A673 (cell line): ENCODE data around the gene ZBP1. TPM values are rescaled to one million over a fixed set of nuclear protein-coding genes. Genes with fewer than 3 reads are reported as not detected.

Source experiments
- BruUV-seq: library from RNA; stranded (reverse); fragments of 400-500 nt; replicated peaks from 2 replicates; lab custom pipeline; 2021; lab: Mats Ljungman, UMichigan
- CTCF ChIA-PET: fragments of 300-600 bp; sonication (Branson Sonifier 250); formaldehyde crosslinking; loops from one replicate; lab custom pipeline; 2022; ENCODE audit warnings: antibody characterized with exemption; lab: Charles Lee
- POLR2A ChIA-PET: fragments of 300-600 bp; sonication (Branson Sonifier 250); formaldehyde crosslinking; loops from one replicate; lab custom pipeline; 2022; ENCODE audit warnings: antibody characterized with exemption; ENCODE audit not compliant: low non-redundant PET; lab: Charles Lee
- DNase-seq: peaks from one replicate; pipeline ENCODE4 v3.0.0-alpha.2; 2015; ENCODE audit warnings: low spot score
- H3K27ac ChIP-seq: fragments of 200-600 bp; sonication (generic); 2 replicates; pipeline ENCODE4 v1.5.1; 2016; ENCODE audit warnings: mixed run types, low read depth, mild to moderate bottlenecking, mixed read lengths, antibody characterized with exemption, low read length; ENCODE audit not compliant: poor library complexity, severe bottlenecking
- H3K27me3 ChIP-seq: fragments of 200-600 bp; sonication (generic); replicated peaks from 2 replicates; pipeline ENCODE4 v1.6.1; 2017; ENCODE audit warnings: mixed run types, low read depth, mild to moderate bottlenecking, mixed read lengths, antibody characterized with exemption, low read length; ENCODE audit not compliant: insufficient read depth, poor library complexity
- H3K36me3 ChIP-seq: fragments of 200-600 bp; sonication (generic); 2 replicates; pipeline ENCODE4 v1.6.1; 2016; ENCODE audit warnings: mixed run types, mild to moderate bottlenecking, mixed read lengths, antibody characterized with exemption, low read length; ENCODE audit not compliant: insufficient read depth, poor library complexity, severe bottlenecking
- H3K4me1 ChIP-seq: fragments of 200-600 bp; sonication (generic); 2 replicates; pipeline ENCODE4 v1.6.1; 2017; ENCODE audit warnings: mixed run types, mild to moderate bottlenecking, mixed read lengths, antibody characterized with exemption, low read length; ENCODE audit not compliant: insufficient read depth, poor library complexity, severe bottlenecking
- H3K4me3 ChIP-seq: fragments of 200-600 bp; sonication (generic); 2 replicates; pipeline ENCODE4 v1.5.1; 2016; ENCODE audit warnings: low read depth, mixed run types, mild to moderate bottlenecking, mixed read lengths, low read length; ENCODE audit not compliant: poor library complexity, severe bottlenecking
- H3K9me3 ChIP-seq: fragments of 200-600 bp; sonication (generic); 2 replicates; pipeline ENCODE4 v1.6.1; 2016; ENCODE audit warnings: mixed run types, low read depth, mild to moderate bottlenecking, mixed read lengths, antibody characterized with exemption, low read length; ENCODE audit not compliant: poor library complexity, severe bottlenecking
- CTCF ChIP-seq: fragments of 300-800, 200-600 bp; sonication (generic); conservative IDR thresholded peaks from 2 replicates; pipeline ENCODE4 v1.5.1; 2017; ENCODE audit warnings: low read depth, mild to moderate bottlenecking, antibody characterized with exemption, low read length, moderate library complexity, mixed read lengths
- EZH2 ChIP-seq: fragments of 200-600 bp; sonication (generic); IDR thresholded peaks from 2 replicates; pipeline ENCODE4 v1.6.1; 2017; ENCODE audit warnings: borderline replicate concordance, low read depth, mild to moderate bottlenecking, mixed read lengths, antibody characterized with exemption, low read length; ENCODE audit not compliant: poor library complexity, severe bottlenecking
- intact Hi-C: fragments of 100-400 bp; cut with micrococcal nuclease; formaldehyde crosslinking; loops from one replicate; pipeline ENCODE4 v1.10.0; 2022; ENCODE audit not compliant: unreplicated experiment
- total RNA-seq: library from RNA; stranded (reverse); gene quantifications from 2 replicates; pipeline ENCODE4 v1.2.3, GENCODE V29; 2021

The ZBP1 gene
- total RNA-seq, 1 experiment from 2014 or later, result not detected

- CTCF ChIA-PET, result no interaction called here
- no TSS peak for BruUV-seq
- POLR2A ChIA-PET, result interaction anchor here (0.6 kb wide), 1 partner anchor 1220 kb away, joined by 4 read pairs; the partner anchor contains the start of gene CSTF1
Observed at GRCh38 chr20:57612436-57612835, 7.8 kb downstream of the ZBP1 start.

GRCh38 chr20:57611586-57612311, 8.5 kb downstream of the ZBP1 start:
- Histone ChIP-seq H3K27me3 (no peaks in the 10 kb centered on the region), H3K36me3 (no peaks in the 10 kb centered on the region), H3K4me1 (no peaks in the 10 kb centered on the region), H3K9me3 (no peaks in the 10 kb centered on the region), H3K27ac (no peak overlapping the region), H3K4me3 (no peak overlapping the region)
- ChIA-PET POLR2A (no interaction called here), CTCF (interaction anchor here (0.7 kb wide), 1 partner anchor 43 kb away, joined by 7 read pairs; no protein-coding TSS in a partner anchor)
- BruUV-seq, result no TSS peak
- no peak for DNase-seq
- intact Hi-C loops, result no loop called here
- TF ChIP-seq EZH2 (no peak), CTCF (no peak)

More at GRCh38 chr20:57612436-57612835, 7.8 kb downstream of the ZBP1 start:
- H3K9me3 ChIP-seq, result no peaks in the 10 kb centered on the region
- TF ChIP-seq EZH2 (no peak), CTCF (no peak)
- H3K4me1 ChIP-seq, result no peaks in the 10 kb centered on the region
- intact Hi-C loops, result no loop called here
- H3K36me3 ChIP-seq, result no peaks in the 10 kb centered on the region
- no peak for DNase-seq
- no peak overlapping the region for H3K4me3 ChIP-seq
- no peak overlapping the region for H3K27ac ChIP-seq
- no peaks in the 10 kb centered on the region for H3K27me3 ChIP-seq

GRCh38 chr20:57610261-57610952, 9.8 kb downstream of the ZBP1 start:
- Histone ChIP-seq H3K27ac (no peak overlapping the region), H3K4me1 (no peaks in the 10 kb centered on the region), H3K4me3 (no peak overlapping the region), H3K36me3 (no peaks in the 10 kb centered on the region), H3K27me3 (no peaks in the 10 kb centered on the region), H3K9me3 (no peaks in the 10 kb centered on the region)
- TF ChIP-seq EZH2, result no peak
- TF ChIP-seq CTCF, result no peak
- ChIA-PET CTCF (interaction anchor here (0.5 to 0.6 kb wide), 2 partner anchors 17 to 36 kb away, joined by 3 to 5 read pairs; no protein-coding TSS in a partner anchor), POLR2A (interaction anchor here (0.6 kb wide), 1 partner anchor 100 kb away, joined by 3 read pairs; no protein-coding TSS in a partner anchor)
- no peak for DNase-seq
- BruUV-seq, result no TSS peak
- intact Hi-C loops, result no loop called here
